GM12878 (cell line): Measurements from ENCODE around the gene RAPH1. TPM values are rescaled to one million over a fixed set of nuclear protein-coding genes. Genes with fewer than 3 reads are reported as not detected.

Source experiments
- ATAC-seq: fragments of 200-7000 bp; cut with Tn5 transposase; 3 replicates; pipeline ENCODE4 v1.9.1; 2020; ENCODE audit warnings: mild to moderate bottlenecking, moderate library complexity
- BruUV-seq: library from RNA; stranded (reverse); fragments of 400-500 nt; replicated peaks from 2 replicates; lab custom pipeline; 2021; lab: Mats Ljungman, UMichigan
- CTCF ChIA-PET: fragments of 300-600 bp; sonication (Branson Sonifier 250); formaldehyde crosslinking; extraction: SDS; loops from one replicate; lab custom pipeline; 2021; ENCODE audit warnings: inconsistent platforms; lab: Yijun Ruan, JAX
- POLR2A ChIA-PET: fragments of 350-600 bp; formaldehyde crosslinking; extraction: SDS; loops from one replicate; lab custom pipeline; 2021; ENCODE audit warnings: inconsistent platforms; lab: Charles Lee
- RAD21 ChIA-PET: fragments of 300-600 bp; sonication (Branson Sonifier 250); formaldehyde crosslinking; loops from one replicate; lab custom pipeline; 2023; ENCODE audit warnings: antibody characterized with exemption; ENCODE audit not compliant: unreplicated experiment; lab: Charles Lee
- SMC1A ChIA-PET: fragments of 300-600 bp; sonication (Branson Sonifier 250); formaldehyde crosslinking; loops from one replicate; lab custom pipeline; 2023; ENCODE audit not compliant: unreplicated experiment, uncharacterized antibody; lab: Charles Lee
- DNase-seq: peaks from one replicate; pipeline ENCODE4 v3.0.0-alpha.2; 2011; ENCODE audit warnings: low read depth, low spot score
- FAIRE-seq: peaks from 3 replicates; lab custom pipeline; 2011; peaks lifted over from hg19 to GRCh38; lab: Jason Lieb, UNC
- H2AFZ ChIP-seq: 2 replicates; pipeline ENCODE4 v1.6.0; 2011; ENCODE audit warnings: low read depth, low read length, control low read depth; ENCODE audit not compliant: control insufficient read depth
- H3K27ac ChIP-seq: 2 replicates; pipeline ENCODE4 v1.5.1; 2011; ENCODE audit warnings: control low read depth; ENCODE audit not compliant: control insufficient read depth, insufficient read depth
- H3K27me3 ChIP-seq, 2 experiments: replicated peaks in 1 of 2; 2 replicates each; pipeline versions ENCODE4 v1.6.0 to v1.6.1; 2011; ENCODE audit warnings: low read length in 1 of 2; ENCODE audit not compliant: control insufficient read depth in 2 of 2, insufficient read depth in 2 of 2
- H3K36me3 ChIP-seq, 2 experiments: 2 replicates each; pipeline ENCODE4 v1.5.1; 2011; ENCODE audit warnings: low read length in 1 of 2; ENCODE audit not compliant: control insufficient read depth in 2 of 2, insufficient read depth in 2 of 2
- H3K4me1 ChIP-seq: 2 replicates; pipeline ENCODE4 v1.6.1; 2011; ENCODE audit warnings: mild to moderate bottlenecking, low read length, moderate library complexity, mixed read lengths; ENCODE audit not compliant: control insufficient read depth, insufficient read depth
- H3K4me2 ChIP-seq: 2 replicates; pipeline ENCODE4 v1.6.0; 2011; ENCODE audit warnings: control low read depth; ENCODE audit not compliant: control insufficient read depth, insufficient read depth
- H3K4me3 ChIP-seq: fragments of 200-600 bp; sonication (generic); 2 replicates; pipeline ENCODE4 v1.5.1; 2016
- H3K79me2 ChIP-seq: 2 replicates; pipeline ENCODE4 v1.6.0; 2011; ENCODE audit warnings: low read length; ENCODE audit not compliant: control insufficient read depth, insufficient read depth
- H3K9ac ChIP-seq: 2 replicates; pipeline ENCODE4 v1.8.0; 2011; ENCODE audit warnings: low read length, control low read depth, mixed read lengths; ENCODE audit not compliant: control insufficient read depth, insufficient read depth
- H3K9me3 ChIP-seq: replicated peaks from 3 replicates; pipeline ENCODE4 v1.5.1; 2011; ENCODE audit warnings: mild to moderate bottlenecking, low read length; ENCODE audit not compliant: control insufficient read depth, insufficient read depth
- H4K20me1 ChIP-seq: 2 replicates; pipeline ENCODE4 v1.6.0; 2011; ENCODE audit not compliant: control insufficient read depth, insufficient read depth
- ATF2 ChIP-seq: IDR thresholded peaks from 2 replicates; pipeline ENCODE4 v1.6.1; 2012; ENCODE audit warnings: low read length, inconsistent platforms
- BCL11A ChIP-seq: IDR thresholded peaks from 2 replicates; pipeline ENCODE4 v1.6.1; 2011; ENCODE audit warnings: low read depth, low read length
- BMI1 ChIP-seq: fragments of 450-650 bp; IDR thresholded peaks from 2 replicates; pipeline ENCODE4 v1.6.1; 2016; ENCODE audit warnings: mild to moderate bottlenecking, moderate library complexity, borderline replicate concordance
- EGR1 ChIP-seq, 2 experiments: IDR thresholded peaks; 1 replicate in 1 of 2; 2 replicates in 1 of 2; pipeline ENCODE4 v1.6.1; 2011 to 2012; ENCODE audit warnings: low read depth in 2 of 2, low read length in 2 of 2, borderline replicate concordance in 1 of 2, mild to moderate bottlenecking in 1 of 2, moderate library complexity in 1 of 2
- GABPA ChIP-seq: IDR thresholded peaks from 2 replicates; pipeline ENCODE4 v1.6.1; 2014; ENCODE audit warnings: antibody characterized with exemption, low read depth, mild to moderate bottlenecking, inconsistent platforms
- KAT2A ChIP-seq: conservative IDR thresholded peaks from 2 replicates; pipeline ENCODE4 v1.6.1; 2011; ENCODE audit warnings: low read depth, low read length; ENCODE audit not compliant: control insufficient read depth
- MTA2 ChIP-seq: fragments of 450-650 bp; IDR thresholded peaks from 2 replicates; pipeline ENCODE4 v1.6.1; 2016; ENCODE audit warnings: low read depth, mild to moderate bottlenecking, moderate library complexity
- NFIC ChIP-seq: IDR thresholded peaks from 2 replicates; pipeline ENCODE4 v1.6.1; 2012; ENCODE audit warnings: low read depth, mild to moderate bottlenecking, inconsistent platforms, low read length, moderate library complexity
- NR2C2 ChIP-seq: IDR thresholded peaks from 2 replicates; pipeline ENCODE4 v1.6.1; 2011; ENCODE audit warnings: borderline replicate concordance, low read depth; ENCODE audit not compliant: control insufficient read depth, insufficient read length
- SP1 ChIP-seq: IDR thresholded peaks from one replicate; pipeline ENCODE4 v1.6.1; 2011; ENCODE audit warnings: low read depth, low read length
- SPI1 ChIP-seq: IDR thresholded peaks from 2 replicates; pipeline ENCODE4 v1.6.1; 2011; ENCODE audit warnings: low read depth, mild to moderate bottlenecking, low read length, moderate library complexity, borderline replicate concordance; ENCODE audit not compliant: insufficient read depth
- TAF1 ChIP-seq: IDR thresholded peaks from 2 replicates; pipeline ENCODE4 v1.6.1; 2011; ENCODE audit warnings: mild to moderate bottlenecking, low read depth, low read length, borderline replicate concordance
- ZBTB40 ChIP-seq: fragments of 450-650 bp; IDR thresholded peaks from 2 replicates; pipeline ENCODE4 v1.6.1; 2016; ENCODE audit warnings: mild to moderate bottlenecking, moderate library complexity, borderline replicate concordance
- ZNF217 ChIP-seq: fragments of 450-650 bp; IDR thresholded peaks from 2 replicates; pipeline ENCODE4 v1.6.1; 2017; ENCODE audit warnings: antibody characterized with exemption, mild to moderate bottlenecking
- ZNF622 ChIP-seq: fragments of 450-650 bp; IDR thresholded peaks from 2 replicates; pipeline ENCODE4 v1.6.1; 2017; ENCODE audit warnings: mild to moderate bottlenecking, inconsistent platforms
- ZZZ3 ChIP-seq: IDR thresholded peaks from 2 replicates; pipeline ENCODE4 v1.6.1; 2011; ENCODE audit warnings: low read depth; ENCODE audit not compliant: control insufficient read depth, insufficient read length
- WGBS: methylation state at CpG from one replicate; pipeline ENCODE4 v1.1.6; 2016; ENCODE audit warnings: low lambda C conversion rate; ENCODE audit not compliant: insufficient replicate concordance, insufficient coverage; ENCODE audit errors: missing lambda C conversion rate; 5-methylcytosine and 5-hydroxymethylcytosine counted together
- in situ Hi-C: fragments of 300-500 bp; cut with MboI; formaldehyde crosslinking; loops from 9 replicates; pipeline ENCODE4 v1.14.3; 2018; ENCODE audit warnings: mixed read lengths
- intact Hi-C: fragments of 100-400 bp; cut with micrococcal nuclease; formaldehyde crosslinking; loops from one replicate; pipeline ENCODE4 v1.14.2; 2022; ENCODE audit not compliant: unreplicated experiment
- polyA plus RNA-seq, 11 experiments: library from polyadenylated mRNA; depleted of rRNA in 4 of 11; unstranded in 6 of 11; stranded (reverse) in 5 of 11; fragments of >200 nt; fragmentation: Nextera tagmentation in 4 of 11; fragmentation: Illumina TruSeq in 1 of 11; extraction: Ambion mirVana in 4 of 11; extraction: Trizol in 1 of 11; gene quantifications; 1 replicate in 1 of 11; 2 replicates in 10 of 11; pipeline versions ENCODE4 v1.2.1 to v1.2.3, GENCODE V29; 2011 to 2016; ENCODE audit warnings: inconsistent platforms in 2 of 11, missing spikeins in 2 of 11, low read depth in 1 of 11
- total RNA-seq, 4 experiments: library from RNA; depleted of rRNA in 3 of 4; stranded (reverse); fragments of >200 nt in 3 of 4; fragmentation: Illumina TruSeq in 1 of 4; extraction: Trizol in 1 of 4; gene quantifications; 2 replicates each; pipeline versions ENCODE4 v1.2.1 to v1.2.3, GENCODE V29; 2013 to 2021

Gene RAPH1
- total and polyA plus RNA-seq, 10 of the 15 experiments (the other 5 are each of a cell fraction or from before 2014, with no cell fraction given): 0.09 to 0.90 (median 0.21) TPM; not detected in 7

GRCh38 chr2:203583701-203584100 lies 48.6 kb upstream of the RAPH1 start (continued):
- no peak for TF ChIP-seq EGR1 (IDR thresholded peaks at IDR 0.05; ENCODE audit: borderline replicate concordance in 1 of 2, low read depth in 2 of 2, low read length in 2 of 2)
- peak; percentile 54 for TF ChIP-seq MTA2
- TF ChIP-seq ZZZ3: no peak
- TF ChIP-seq, all 136 proteins: peak for 12

GRCh38 chr2:203583084-203583695 lies 48.1 kb upstream of the RAPH1 start:
- no peak for FAIRE-seq
- H3K27me3 ChIP-seq: peaks cover 0 to 8% of the 10 kb centered on the region in 2 experiments; a peak in 2 of 4 replicates
- ChIA-PET SMC1A (interaction anchor here (1.5 to 1.6 kb wide), 2 partner anchors 8 to 99 kb away, joined by 4 read pairs; no protein-coding TSS in a partner anchor), CTCF (interaction anchor here (1.0 to 1.9 kb wide), 3 partner anchors 8 to 25 kb away, joined by 3 to 6 read pairs (median 4); no protein-coding TSS in a partner anchor), POLR2A (interaction anchor here (0.6 kb wide), 1 partner anchor 1446 kb away, joined by 3 read pairs; no protein-coding TSS in a partner anchor), RAD21 (no interaction called here)
- no peak overlapping the region for H3K4me2 ChIP-seq
- no peaks in the 10 kb centered on the region; the same call in 2 of the 3 replicates for H3K9me3 ChIP-seq
- peaks cover 12% of the 10 kb centered on the region for H3K4me1 ChIP-seq
- H3K4me3 ChIP-seq: no peak overlapping the region
- ATAC-seq: no peak
- in situ Hi-C loops: no loop called here
- no peaks in the 10 kb centered on the region for H3K79me2 ChIP-seq
- no TSS peak for BruUV-seq
- no peak for DNase-seq
- WGBS: 0% methylated on average over 3 of the region's 3 CpGs
- H2AFZ ChIP-seq: no peak overlapping the region
- H3K36me3 ChIP-seq: no peaks in the 10 kb centered on the region
- no peak overlapping the region for H3K27ac ChIP-seq
- intact Hi-C loops: no loop called here
- no peaks in the 10 kb centered on the region for H4K20me1 ChIP-seq
- TF ChIP-seq SP1 (no peak), ZNF622 (no peak), TAF1 (no peak), NR2C2 (no peak), BCL11A (no peak), ZBTB40 (no peak), NFIC (no peak), ATF2 (no peak), GABPA (no peak), KAT2A (no peak), BMI1 (no peak), ZNF217 (no peak), SPI1 (no peak)
- no peak overlapping the region for H3K9ac ChIP-seq
